HepG2 (cell line): Measurements from ENCODE around the gene PTGDR. TPM values are rescaled to one million over a fixed set of nuclear protein-coding genes. Genes with fewer than 3 reads are reported as not detected.

Experiments used
- ATAC-seq: fragments of 200-7000 bp; cut with Tn5 transposase; 3 replicates; pipeline ENCODE4 v1.9.1; 2020; ENCODE audit warnings: mild to moderate bottlenecking, moderate library complexity
- BruUV-seq: library from RNA; stranded (reverse); fragments of 400-500 nt; replicated peaks from 2 replicates; lab custom pipeline; 2021; lab: Mats Ljungman, UMichigan
- CTCF ChIA-PET: fragments of 300-600 bp; formaldehyde crosslinking; extraction: SDS; loops from one replicate; lab custom pipeline; 2021; ENCODE audit warnings: low total read pairs, inconsistent platforms, low intra/inter-chr PET ratio; lab: Yijun Ruan, JAX
- POLR2A ChIA-PET: fragments of 350-600 bp; sonication (Branson Sonifier 250); formaldehyde crosslinking; loops from one replicate; lab custom pipeline; 2020; ENCODE audit warnings: antibody characterized with exemption, inconsistent platforms; lab: Yijun Ruan, JAX
- DNase-seq: peaks from one replicate; pipeline ENCODE4 v3.0.0-alpha.2; 2015; ENCODE audit warnings: low spot score
- FAIRE-seq: peaks from 3 replicates; lab custom pipeline; 2011; peaks lifted over from hg19 to GRCh38; lab: Jason Lieb, UNC
- H2AFZ ChIP-seq: one replicate; pipeline ENCODE4 v1.6.1; 2011; ENCODE audit warnings: low read length, inconsistent platforms
- H3K27ac ChIP-seq: fragments of 300-600 bp; 3 replicates; pipeline ENCODE4 v1.8.0; 2011; ENCODE audit warnings: mixed run types, mild to moderate bottlenecking, mixed read lengths, low read length, inconsistent platforms; ENCODE audit not compliant: insufficient read depth; ENCODE audit errors: extremely low read length
- H3K27me3 ChIP-seq, 2 experiments: fragments of 200-600 bp in 1 of 2; 2 replicates in 1 of 2; 3 replicates in 1 of 2; pipeline versions ENCODE4 v1.6.0 to v1.8.0; 2011; ENCODE audit warnings: low read length in 2 of 2, mild to moderate bottlenecking in 2 of 2, moderate library complexity in 2 of 2, inconsistent platforms in 1 of 2; ENCODE audit not compliant: insufficient read depth in 2 of 2, control insufficient read depth in 1 of 2
- H3K36me3 ChIP-seq, 2 experiments: fragments of 200-600 bp in 1 of 2; replicated peaks in 1 of 2; 2 replicates in 1 of 2; 3 replicates in 1 of 2; pipeline versions ENCODE4 v1.5.1 to v1.8.0; 2011; ENCODE audit warnings: low read length in 2 of 2, inconsistent platforms in 1 of 2; ENCODE audit not compliant: insufficient read depth in 2 of 2, control insufficient read depth in 1 of 2
- H3K4me1 ChIP-seq: 2 replicates; pipeline ENCODE4 v1.5.1; 2012; ENCODE audit warnings: low read length, inconsistent platforms; ENCODE audit not compliant: insufficient read depth
- H3K4me2 ChIP-seq: 2 replicates; pipeline ENCODE4 v1.6.0; 2011; ENCODE audit warnings: low read depth, low read length, inconsistent platforms
- H3K4me3 ChIP-seq, 3 experiments: fragments of 200-600 bp in 1 of 3; sonication (generic), shearing (Covaris generic) in 1 of 3; replicated peaks in 1 of 3; 2 replicates each; pipeline ENCODE4 v1.5.1; 2011 to 2016; ENCODE audit warnings: low read length in 3 of 3, inconsistent platforms in 2 of 3, low read depth in 2 of 3, mild to moderate bottlenecking in 2 of 3, control low read depth in 1 of 3, mixed read lengths in 1 of 3; ENCODE audit not compliant: insufficient read depth in 1 of 3
- H3K79me2 ChIP-seq: one replicate; pipeline ENCODE4 v1.6.1; 2011; ENCODE audit warnings: low read length, inconsistent platforms; ENCODE audit not compliant: insufficient read depth
- H3K9ac ChIP-seq: 2 replicates; pipeline ENCODE4 v1.6.0; 2011; ENCODE audit warnings: mild to moderate bottlenecking, low read depth, low read length, inconsistent platforms; ENCODE audit not compliant: insufficient read depth
- H3K9me3 ChIP-seq: 2 replicates; pipeline ENCODE4 v1.5.1; 2012; ENCODE audit warnings: mild to moderate bottlenecking, low read length
- H4K20me1 ChIP-seq: 2 replicates; pipeline ENCODE4 v1.6.0; 2011; ENCODE audit warnings: inconsistent platforms, mild to moderate bottlenecking, low read length, moderate library complexity; ENCODE audit not compliant: insufficient read depth
- CEBPG ChIP-seq: IDR thresholded peaks from 2 replicates; pipeline ENCODE4 v1.6.1; 2016
- MYNN ChIP-seq: sonication (generic); formaldehyde crosslinking; IDR thresholded peaks from 2 replicates; pipeline ENCODE4 v1.4.0; 2020; ENCODE audit warnings: mild to moderate bottlenecking, low read depth, missing genetic modification reagents
- PTBP1 ChIP-seq: fragments of 200-400 bp; formaldehyde crosslinking; IDR thresholded peaks from 2 replicates; pipeline ENCODE4 v1.6.1; 2018; ENCODE audit warnings: low read length, low read depth; ENCODE audit not compliant: poor library complexity, severe bottlenecking
- TOE1 ChIP-seq: sonication (generic); formaldehyde crosslinking; IDR thresholded peaks from 2 replicates; pipeline ENCODE4 v1.4.0; 2020; ENCODE audit warnings: mild to moderate bottlenecking, missing genetic modification reagents
- XRCC5 ChIP-seq: fragments of 200-400 bp; formaldehyde crosslinking; optimal IDR thresholded peaks from 2 replicates; pipeline ENCODE3; 2017; ENCODE audit warnings: mild to moderate bottlenecking, low read length
- ZNF567 ChIP-seq: sonication (generic); formaldehyde crosslinking; IDR thresholded peaks from 2 replicates; pipeline ENCODE4 v1.8.1; 2023; ENCODE audit warnings: mild to moderate bottlenecking, missing genetic modification reagents, borderline replicate concordance
- WGBS: methylation state at CpG from one replicate; pipeline ENCODE4 v1.1.6; 2017; ENCODE audit warnings: low lambda C conversion rate; 5-methylcytosine and 5-hydroxymethylcytosine counted together
- in situ Hi-C: cut with HindIII; loops from 2 replicates; pipeline ENCODE4 v1.10.0; 2017; ENCODE audit warnings: low pct_unique_long_range_greater_than_20kb; ENCODE audit not compliant: extremely low pct_ligation_motif_present
- intact Hi-C: fragments of 100-400 bp; cut with micrococcal nuclease; formaldehyde crosslinking; loops from one replicate; pipeline ENCODE4 v1.10.0; 2022; ENCODE audit not compliant: unreplicated experiment
- polyA plus RNA-seq, 8 experiments: library from polyadenylated mRNA; depleted of rRNA in 3 of 8; stranded (reverse) in 7 of 8; unstranded in 1 of 8; fragments of >200 nt; fragmentation: Illumina TruSeq in 4 of 8; extraction: Trizol in 4 of 8; gene quantifications; 2 replicates each; pipeline versions ENCODE4 v1.2.1 to v1.2.3, GENCODE V29; 2011 to 2016; ENCODE audit warnings: low read depth in 4 of 8, missing spikeins in 1 of 8, mixed read lengths in 1 of 8; ENCODE audit not compliant: insufficient read depth in 1 of 8
- total RNA-seq, 5 experiments: library from RNA; depleted of rRNA; stranded (reverse); fragments of >200 nt; fragmentation: Illumina TruSeq; extraction: Trizol; gene quantifications; 2 replicates each; pipeline ENCODE4 v1.2.3, GENCODE V29; 2016; ENCODE audit warnings: low read depth in 1 of 5
- TF ChIP-seq, protein P1 (sequence below): sonication (generic); formaldehyde crosslinking; IDR thresholded peaks from 2 replicates; pipeline ENCODE4 v1.4.0; 2020; ENCODE audit warnings: mild to moderate bottlenecking, missing genetic modification reagents
- TF ChIP-seq, protein P2 (sequence below): IDR thresholded peaks from 2 replicates; pipeline ENCODE4 v1.6.1; 2016; ENCODE audit warnings: missing compliant biosample characterization, missing genetic modification reagents, borderline replicate concordance
- TF ChIP-seq, protein P3 (sequence below): sonication (generic); formaldehyde crosslinking; IDR thresholded peaks from 2 replicates; pipeline ENCODE4 v1.9.0; 2021; ENCODE audit warnings: missing genetic modification reagents, borderline replicate concordance
- TF ChIP-seq, protein P4 (sequence below): IDR thresholded peaks from 2 replicates; pipeline ENCODE4 v1.6.1; 2016; ENCODE audit warnings: low read depth

The PTGDR gene
- total and polyA plus RNA-seq, 2 of the 13 experiments (the other 11 are each of a cell fraction or from before 2014, with no cell fraction given), result not detected

DNA sequence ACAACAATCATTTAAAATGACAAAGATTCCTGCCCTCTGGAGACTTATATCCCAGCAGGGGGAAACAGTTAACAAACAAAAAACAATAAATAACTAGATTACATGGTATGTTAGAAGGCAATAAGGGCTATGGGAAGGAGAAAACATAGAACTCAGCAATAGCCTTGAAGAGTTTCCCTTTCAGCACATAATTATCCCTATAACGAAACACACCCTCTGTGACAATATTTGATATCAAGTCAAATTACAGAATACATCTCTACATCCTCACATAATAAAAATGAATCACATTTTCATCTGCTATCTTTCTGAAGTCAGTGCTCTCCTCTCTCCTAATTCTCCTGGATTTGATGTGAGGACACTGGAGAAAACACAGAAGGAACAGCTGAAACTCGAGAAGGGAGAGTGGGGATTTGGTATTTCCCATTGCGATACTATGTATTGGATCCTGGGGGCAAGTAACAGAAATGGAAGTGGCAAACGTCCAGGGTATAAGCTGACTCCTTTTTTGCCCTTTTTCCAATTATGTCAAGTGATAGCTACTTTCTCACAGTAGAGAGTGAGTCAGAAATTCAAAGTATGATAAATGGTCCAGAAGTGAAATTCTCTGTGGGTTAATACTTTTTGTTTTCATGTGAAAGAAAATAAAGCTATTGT lies 36.9 kb downstream of the PTGDR start:
- TF ChIP-seq, protein P1, sequence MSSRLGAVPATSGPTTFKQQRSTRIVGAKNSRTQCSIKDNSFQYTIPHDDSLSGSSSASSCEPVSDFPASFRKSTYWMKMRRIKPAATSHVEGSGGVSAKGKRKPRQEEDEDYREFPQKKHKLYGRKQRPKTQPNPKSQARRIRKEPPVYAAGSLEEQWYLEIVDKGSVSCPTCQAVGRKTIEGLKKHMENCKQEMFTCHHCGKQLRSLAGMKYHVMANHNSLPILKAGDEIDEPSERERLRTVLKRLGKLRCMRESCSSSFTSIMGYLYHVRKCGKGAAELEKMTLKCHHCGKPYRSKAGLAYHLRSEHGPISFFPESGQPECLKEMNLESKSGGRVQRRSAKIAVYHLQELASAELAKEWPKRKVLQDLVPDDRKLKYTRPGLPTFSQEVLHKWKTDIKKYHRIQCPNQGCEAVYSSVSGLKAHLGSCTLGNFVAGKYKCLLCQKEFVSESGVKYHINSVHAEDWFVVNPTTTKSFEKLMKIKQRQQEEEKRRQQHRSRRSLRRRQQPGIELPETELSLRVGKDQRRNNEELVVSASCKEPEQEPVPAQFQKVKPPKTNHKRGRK (CRISPR knock-in tag), result no peak
- TF ChIP-seq XRCC5 (no peak), ZNF567 (CRISPR knock-in tag) (no peak), CEBPG (CRISPR knock-in tag) (no peak), PTBP1 (no peak), MYNN (CRISPR knock-in tag) (no peak), TOE1 (CRISPR knock-in tag) (no peak)
- TF ChIP-seq, protein P2, sequence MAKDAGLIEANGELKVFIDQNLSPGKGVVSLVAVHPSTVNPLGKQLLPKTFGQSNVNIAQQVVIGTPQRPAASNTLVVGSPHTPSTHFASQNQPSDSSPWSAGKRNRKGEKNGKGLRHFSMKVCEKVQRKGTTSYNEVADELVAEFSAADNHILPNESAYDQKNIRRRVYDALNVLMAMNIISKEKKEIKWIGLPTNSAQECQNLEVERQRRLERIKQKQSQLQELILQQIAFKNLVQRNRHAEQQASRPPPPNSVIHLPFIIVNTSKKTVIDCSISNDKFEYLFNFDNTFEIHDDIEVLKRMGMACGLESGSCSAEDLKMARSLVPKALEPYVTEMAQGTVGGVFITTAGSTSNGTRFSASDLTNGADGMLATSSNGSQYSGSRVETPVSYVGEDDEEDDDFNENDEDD (CRISPR knock-in tag), result no peak
- TF ChIP-seq, protein P3, sequence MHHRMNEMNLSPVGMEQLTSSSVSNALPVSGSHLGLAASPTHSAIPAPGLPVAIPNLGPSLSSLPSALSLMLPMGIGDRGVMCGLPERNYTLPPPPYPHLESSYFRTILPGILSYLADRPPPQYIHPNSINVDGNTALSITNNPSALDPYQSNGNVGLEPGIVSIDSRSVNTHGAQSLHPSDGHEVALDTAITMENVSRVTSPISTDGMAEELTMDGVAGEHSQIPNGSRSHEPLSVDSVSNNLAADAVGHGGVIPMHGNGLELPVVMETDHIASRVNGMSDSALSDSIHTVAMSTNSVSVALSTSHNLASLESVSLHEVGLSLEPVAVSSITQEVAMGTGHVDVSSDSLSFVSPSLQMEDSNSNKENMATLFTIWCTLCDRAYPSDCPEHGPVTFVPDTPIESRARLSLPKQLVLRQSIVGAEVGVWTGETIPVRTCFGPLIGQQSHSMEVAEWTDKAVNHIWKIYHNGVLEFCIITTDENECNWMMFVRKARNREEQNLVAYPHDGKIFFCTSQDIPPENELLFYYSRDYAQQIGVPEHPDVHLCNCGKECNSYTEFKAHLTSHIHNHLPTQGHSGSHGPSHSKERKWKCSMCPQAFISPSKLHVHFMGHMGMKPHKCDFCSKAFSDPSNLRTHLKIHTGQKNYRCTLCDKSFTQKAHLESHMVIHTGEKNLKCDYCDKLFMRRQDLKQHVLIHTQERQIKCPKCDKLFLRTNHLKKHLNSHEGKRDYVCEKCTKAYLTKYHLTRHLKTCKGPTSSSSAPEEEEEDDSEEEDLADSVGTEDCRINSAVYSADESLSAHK (CRISPR knock-in tag), result no peak
- TF ChIP-seq, protein P4, sequence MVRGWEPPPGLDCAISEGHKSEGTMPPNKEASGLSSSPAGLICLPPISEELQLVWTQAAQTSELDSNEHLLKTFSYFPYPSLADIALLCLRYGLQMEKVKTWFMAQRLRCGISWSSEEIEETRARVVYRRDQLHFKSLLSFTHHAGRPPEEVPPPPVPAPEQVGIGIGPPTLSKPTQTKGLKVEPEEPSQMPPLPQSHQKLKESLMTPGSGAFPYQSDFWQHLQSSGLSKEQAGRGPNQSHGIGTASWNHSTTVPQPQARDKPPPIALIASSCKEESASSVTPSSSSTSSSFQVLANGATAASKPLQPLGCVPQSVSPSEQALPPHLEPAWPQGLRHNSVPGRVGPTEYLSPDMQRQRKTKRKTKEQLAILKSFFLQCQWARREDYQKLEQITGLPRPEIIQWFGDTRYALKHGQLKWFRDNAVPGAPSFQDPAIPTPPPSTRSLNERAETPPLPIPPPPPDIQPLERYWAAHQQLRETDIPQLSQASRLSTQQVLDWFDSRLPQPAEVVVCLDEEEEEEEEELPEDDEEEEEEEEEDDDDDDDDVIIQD (CRISPR knock-in tag), result no peak
- Histone ChIP-seq H3K9ac (no peak overlapping the region), H2AFZ (no peak overlapping the region), H3K79me2 (no peaks in the 10 kb centered on the region), H3K4me3 (no peak overlapping the region), H3K4me1 (peaks cover 22% of the 10 kb centered on the region), H3K9me3 (no peaks in the 10 kb centered on the region), H3K27ac (no peak overlapping the region), H4K20me1 (no peaks in the 10 kb centered on the region), H3K27me3 (no peaks in the 10 kb centered on the region), H3K36me3 (no peaks in the 10 kb centered on the region), H3K4me2 (no peak overlapping the region)
- DNase-seq, result no peak
- no peak for FAIRE-seq
- ChIA-PET POLR2A (no interaction called here), CTCF (no interaction called here)
- in situ Hi-C loops (no loop called here), intact Hi-C loops (no loop called here)
- no TSS peak for BruUV-seq
- no peak for ATAC-seq
- WGBS, result 26% methylated on average over 4 of the region's 4 CpGs
